Measurements from ENCODE around the gene ZNF521.

ZNF521 gene

DNA sequence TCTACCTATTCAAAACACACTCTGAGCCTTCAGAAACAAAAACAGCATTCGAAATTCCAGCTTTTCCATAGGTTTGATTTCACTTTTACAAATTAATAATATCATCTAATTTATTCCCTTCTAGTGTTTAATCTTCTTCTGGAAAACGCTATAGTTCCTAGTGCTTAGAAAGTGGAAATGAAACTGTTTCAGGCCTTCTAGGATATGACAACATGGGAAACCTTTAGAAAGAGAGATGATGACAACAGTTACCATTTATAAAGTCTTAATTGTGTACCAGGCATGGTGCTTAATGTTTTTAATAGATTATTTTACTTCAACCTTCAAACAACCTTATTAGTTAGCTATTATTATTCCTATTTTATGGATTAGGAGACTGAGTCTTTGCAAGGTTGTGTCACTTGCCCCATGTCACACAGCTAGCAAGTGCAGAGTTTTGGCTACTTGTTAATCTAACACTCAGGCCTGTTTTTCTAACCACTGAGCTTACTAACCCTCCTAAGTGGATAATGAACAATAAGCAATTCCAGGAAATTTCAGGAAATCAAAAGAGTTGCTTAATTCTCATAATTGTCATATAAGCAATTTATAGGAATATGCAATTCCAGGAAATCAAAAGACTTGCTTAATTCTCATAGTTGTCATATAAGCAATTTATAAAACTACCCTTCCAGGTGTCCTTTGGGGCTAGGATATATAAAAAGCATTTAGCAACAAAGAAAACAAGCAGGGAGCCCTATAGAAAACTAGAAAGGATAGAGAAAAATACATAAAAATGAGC is 206.0 kb downstream of the ZNF521 start:
- no peak for DNase-seq
- H3K27me3 Mint-ChIP-seq, result no peaks in the 10 kb centered on the region
- H3K27ac Mint-ChIP-seq, result no peak overlapping the region
- H3K4me1 Mint-ChIP-seq, result no peaks in the 10 kb centered on the region
- H3K4me3 Mint-ChIP-seq, result no peak overlapping the region
- CTCF ChIA-PET, result no interaction called here
- H3K36me3 Mint-ChIP-seq, result no peaks in the 10 kb centered on the region
- H3K9me3 Mint-ChIP-seq, result no peaks in the 10 kb centered on the region

DNA sequence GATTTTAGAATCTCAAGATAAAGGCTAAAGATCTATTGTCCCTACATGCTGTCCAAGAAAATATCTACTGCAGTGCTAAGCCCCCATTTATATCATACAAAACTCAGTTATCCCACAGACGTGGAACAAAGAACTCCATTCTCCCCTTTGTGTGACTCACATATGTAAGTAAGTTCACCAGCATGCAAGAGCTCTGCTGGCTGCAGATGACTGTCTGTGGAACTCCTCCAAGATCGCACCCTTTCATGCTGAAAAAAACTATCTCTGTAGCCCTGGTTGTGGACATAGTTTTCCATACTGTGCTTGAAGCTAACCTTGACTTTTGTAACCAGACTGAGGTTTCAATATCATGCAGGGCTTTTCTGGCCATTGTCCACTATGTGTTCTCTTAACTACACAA is 207.1 kb downstream of the ZNF521 start:
- CTCF ChIA-PET, result no interaction called here
- Mint-ChIP-seq H3K4me1 (no peaks in the 10 kb centered on the region), H3K4me3 (no peak overlapping the region), H3K36me3 (no peaks in the 10 kb centered on the region), H3K9me3 (no peaks in the 10 kb centered on the region), H3K27me3 (no peaks in the 10 kb centered on the region), H3K27ac (no peak overlapping the region)
- no peak for DNase-seq

DNA sequence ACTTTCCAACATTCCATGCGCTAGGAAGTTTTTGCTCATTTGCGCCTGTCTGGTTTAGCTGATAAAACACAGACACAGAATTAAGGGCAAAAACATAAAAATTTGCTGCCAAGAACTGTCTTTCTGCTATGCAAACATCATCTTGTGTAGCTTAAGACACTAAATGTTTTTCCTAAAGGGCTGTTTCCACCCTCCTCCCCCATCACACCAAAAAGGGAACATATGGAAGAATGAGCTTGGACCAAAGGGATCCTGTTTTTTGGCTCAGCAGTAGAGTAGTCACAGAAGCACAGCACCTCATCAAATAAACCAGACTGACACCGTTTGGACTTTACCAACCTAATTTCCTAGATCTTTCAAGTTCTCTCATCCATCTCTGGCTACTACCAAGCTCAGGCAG is 210.1 kb downstream of the ZNF521 start:
- CTCF ChIA-PET, result no interaction called here
- no peaks in the 10 kb centered on the region for H3K9me3 Mint-ChIP-seq
- H3K27ac Mint-ChIP-seq, result no peak overlapping the region

GRCh38 chr18:25141399-25141798 is 210.6 kb downstream of the ZNF521 start:
- CTCF ChIA-PET, result no interaction called here
- DNase-seq, result no peak
- H3K27ac Mint-ChIP-seq, result no peak overlapping the region
- no peaks in the 10 kb centered on the region for H3K36me3 Mint-ChIP-seq
- no peaks in the 10 kb centered on the region for H3K27me3 Mint-ChIP-seq
- no peaks in the 10 kb centered on the region for H3K4me1 Mint-ChIP-seq
- H3K9me3 Mint-ChIP-seq, result no peaks in the 10 kb centered on the region
- H3K4me3 Mint-ChIP-seq, result no peak overlapping the region

More for the DNA sequence above, 210.1 kb downstream of the ZNF521 start:
- DNase-seq, result no peak
- H3K36me3 Mint-ChIP-seq, result no peaks in the 10 kb centered on the region
- H3K4me3 Mint-ChIP-seq, result no peak overlapping the region
- H3K4me1 Mint-ChIP-seq, result no peaks in the 10 kb centered on the region
- no peaks in the 10 kb centered on the region for H3K27me3 Mint-ChIP-seq

GRCh38 chr18:25140962-25141308 is 211.0 kb downstream of the ZNF521 start:
- H3K4me1 Mint-ChIP-seq, result no peaks in the 10 kb centered on the region
- no peaks in the 10 kb centered on the region for H3K9me3 Mint-ChIP-seq
- H3K36me3 Mint-ChIP-seq, result no peaks in the 10 kb centered on the region
- DNase-seq, result no peak
- CTCF ChIA-PET, result no interaction called here
- H3K27ac Mint-ChIP-seq, result no peak overlapping the region
- H3K27me3 Mint-ChIP-seq, result no peaks in the 10 kb centered on the region
- no peak overlapping the region for H3K4me3 Mint-ChIP-seq

DNA sequence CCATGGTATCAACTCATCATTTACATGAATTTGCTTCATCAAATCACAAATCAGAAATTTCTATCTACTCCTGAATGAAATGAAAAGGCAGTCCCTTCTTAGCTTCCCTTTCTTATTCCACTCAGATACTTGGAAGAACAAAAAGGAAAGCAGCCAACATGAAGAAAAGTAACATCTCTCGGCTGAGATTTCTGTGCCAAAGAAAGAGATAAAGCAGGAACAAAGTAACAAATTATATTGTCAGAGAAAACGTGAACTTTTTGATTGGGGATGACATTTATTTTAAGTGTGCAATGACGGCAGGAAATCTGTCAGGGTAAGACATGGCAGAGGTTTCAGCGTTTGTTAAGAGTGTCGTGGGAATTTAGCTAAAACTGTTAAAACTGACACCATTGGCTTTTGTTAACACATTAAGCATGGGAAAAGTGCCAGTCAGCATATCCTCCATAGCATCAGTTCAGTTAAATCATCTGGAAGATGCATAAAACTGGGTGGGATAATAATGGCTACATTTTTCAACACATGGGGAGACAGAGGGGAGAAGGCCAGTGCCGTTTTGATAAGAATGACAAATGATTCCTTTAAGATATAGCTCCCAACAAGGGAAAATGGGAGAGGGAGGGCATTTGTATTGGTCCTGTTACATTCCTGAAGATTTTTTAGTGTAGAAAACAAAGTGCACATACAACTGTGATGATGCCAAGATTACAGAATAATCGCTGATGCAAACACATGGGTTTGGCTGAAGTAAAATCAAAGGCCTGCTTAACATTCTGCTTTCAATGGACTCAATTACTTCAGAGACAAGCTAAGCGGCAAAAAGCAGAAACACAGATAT is 211.6 kb downstream of the ZNF521 start:
- DNase-seq, result no peak
- no peaks in the 10 kb centered on the region for H3K4me1 Mint-ChIP-seq
- no peaks in the 10 kb centered on the region for H3K27me3 Mint-ChIP-seq
- CTCF ChIA-PET, result interaction anchor here (0.5 kb wide), 1 partner anchor 607 kb away, joined by 4 read pairs; no protein-coding TSS in a partner anchor
- H3K4me3 Mint-ChIP-seq, result no peak overlapping the region
- no peaks in the 10 kb centered on the region for H3K36me3 Mint-ChIP-seq
- H3K27ac Mint-ChIP-seq, result no peak overlapping the region
- no peaks in the 10 kb centered on the region for H3K9me3 Mint-ChIP-seq

- Mint-ChIP-seq H3K27ac (no peak overlapping the region), H3K9me3 (no peaks in the 10 kb centered on the region), H3K27me3 (no peaks in the 10 kb centered on the region), H3K4me1 (no peaks in the 10 kb centered on the region), H3K4me3 (no peak overlapping the region), H3K36me3 (no peaks in the 10 kb centered on the region)
- no peak for DNase-seq
- CTCF ChIA-PET, result no interaction called here
Observed at GRCh38 chr18:25137197-25137472, 214.8 kb downstream of the ZNF521 start.

DNA sequence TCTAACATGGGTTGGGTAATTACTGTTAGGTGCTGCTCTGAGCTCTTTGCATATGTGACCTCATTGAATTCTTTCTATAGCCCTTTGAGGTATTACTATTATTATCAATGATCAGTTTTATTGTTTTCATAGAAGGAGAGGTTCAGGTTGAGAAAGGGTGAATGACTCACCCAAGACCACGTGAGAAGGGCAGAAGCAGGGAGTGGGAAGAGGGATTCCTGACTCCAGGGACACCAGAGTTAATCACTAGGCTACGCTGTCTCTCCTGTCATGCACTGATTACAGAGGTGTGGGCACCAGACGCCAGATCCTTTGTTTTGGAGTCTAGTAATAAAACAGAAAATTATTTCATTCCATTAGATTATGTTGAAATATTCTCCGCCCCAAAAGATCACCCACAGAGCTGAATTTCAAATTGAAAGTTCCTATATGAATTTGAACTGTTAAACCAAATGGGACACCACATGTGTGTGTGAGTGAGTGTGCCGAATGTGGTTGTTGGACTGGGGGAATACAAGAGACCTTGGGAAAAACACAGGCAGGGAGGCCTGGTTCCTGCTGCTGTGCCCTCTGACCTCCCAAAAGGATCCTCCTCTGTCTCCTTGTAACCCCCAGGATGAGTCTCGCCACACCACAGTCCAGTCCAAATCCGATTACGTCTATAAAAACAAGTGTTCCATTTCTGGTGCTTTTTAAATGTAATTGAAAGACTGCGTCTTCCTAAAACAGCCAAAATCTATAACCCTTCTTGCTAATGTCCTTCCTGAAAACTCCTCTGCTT is 215.4 kb downstream of the ZNF521 start:
- H3K27ac Mint-ChIP-seq, result no peak overlapping the region
- H3K9me3 Mint-ChIP-seq, result no peaks in the 10 kb centered on the region
- no peaks in the 10 kb centered on the region for H3K36me3 Mint-ChIP-seq
- H3K4me3 Mint-ChIP-seq, result no peak overlapping the region
- CTCF ChIA-PET, result no interaction called here
- no peaks in the 10 kb centered on the region for H3K4me1 Mint-ChIP-seq
- no peak for DNase-seq
- no peaks in the 10 kb centered on the region for H3K27me3 Mint-ChIP-seq

GRCh38 chr18:25134861-25135260 is 217.1 kb downstream of the ZNF521 start:
- no peak overlapping the region for H3K4me3 Mint-ChIP-seq

GRCh38 chr18:25133879-25134278 is 218.1 kb downstream of the ZNF521 start:
- CTCF ChIA-PET, result no interaction called here
- Mint-ChIP-seq H3K27me3 (no peaks in the 10 kb centered on the region), H3K9me3 (no peaks in the 10 kb centered on the region), H3K27ac (no peak overlapping the region), H3K4me3 (no peak overlapping the region), H3K4me1 (no peaks in the 10 kb centered on the region), H3K36me3 (no peaks in the 10 kb centered on the region)
- no peak for DNase-seq

More at GRCh38 chr18:25134861-25135260, 217.1 kb downstream of the ZNF521 start:
- H3K36me3 Mint-ChIP-seq, result no peaks in the 10 kb centered on the region
- no peaks in the 10 kb centered on the region for H3K27me3 Mint-ChIP-seq
- H3K4me1 Mint-ChIP-seq, result no peaks in the 10 kb centered on the region
- CTCF ChIA-PET, result no interaction called here
- no peak overlapping the region for H3K27ac Mint-ChIP-seq
- H3K9me3 Mint-ChIP-seq, result no peaks in the 10 kb centered on the region
- DNase-seq, result no peak

DNA sequence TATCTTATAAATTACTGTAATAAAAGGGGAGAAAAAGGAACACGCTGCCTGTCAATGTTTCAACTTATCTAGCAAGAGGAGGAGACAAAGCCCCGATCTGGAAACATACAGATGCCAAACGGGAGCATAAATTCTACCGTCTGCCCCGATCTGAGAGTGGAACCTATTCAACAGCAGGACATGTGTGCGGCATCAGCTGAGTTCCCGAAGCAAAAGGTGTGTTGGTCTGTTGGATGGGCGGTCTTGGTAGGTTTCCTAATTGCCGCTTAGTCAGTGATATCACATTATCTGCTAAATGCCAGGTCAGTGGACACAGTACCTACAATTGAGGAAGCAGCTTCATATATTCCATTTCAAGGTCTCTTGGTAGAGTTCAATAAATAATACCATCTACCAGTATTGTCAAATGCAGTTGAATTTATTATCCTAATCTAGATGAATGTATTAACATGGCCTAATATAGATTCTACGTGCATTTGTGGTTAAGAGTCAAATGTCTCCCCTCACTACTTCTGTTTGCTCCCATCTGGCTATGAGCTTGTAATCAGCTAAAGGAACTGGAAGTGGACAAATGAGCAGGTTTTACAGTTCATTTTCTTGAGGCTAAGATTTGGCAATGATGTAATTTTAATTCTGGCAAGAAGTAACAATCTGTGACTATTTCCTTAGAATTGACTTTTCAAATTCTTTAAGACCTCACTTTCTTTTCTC is 219.0 kb downstream of the ZNF521 start:
- CTCF ChIA-PET, result no interaction called here
- H3K9me3 Mint-ChIP-seq, result no peaks in the 10 kb centered on the region
- H3K27ac Mint-ChIP-seq, result no peak overlapping the region
- no peaks in the 10 kb centered on the region for H3K27me3 Mint-ChIP-seq
- H3K36me3 Mint-ChIP-seq, result no peaks in the 10 kb centered on the region
- DNase-seq, result no peak
- H3K4me3 Mint-ChIP-seq, result no peak overlapping the region
- no peaks in the 10 kb centered on the region for H3K4me1 Mint-ChIP-seq

- Mint-ChIP-seq H3K4me1 (no peaks in the 10 kb centered on the region), H3K4me3 (no peak overlapping the region), H3K36me3 (no peaks in the 10 kb centered on the region), H3K27ac (no peak overlapping the region), H3K9me3 (no peaks in the 10 kb centered on the region), H3K27me3 (no peaks in the 10 kb centered on the region)
- CTCF ChIA-PET, result no interaction called here
- DNase-seq, result no peak
Observed at GRCh38 chr18:25126751-25127150, 225.2 kb downstream of the ZNF521 start.

DNA sequence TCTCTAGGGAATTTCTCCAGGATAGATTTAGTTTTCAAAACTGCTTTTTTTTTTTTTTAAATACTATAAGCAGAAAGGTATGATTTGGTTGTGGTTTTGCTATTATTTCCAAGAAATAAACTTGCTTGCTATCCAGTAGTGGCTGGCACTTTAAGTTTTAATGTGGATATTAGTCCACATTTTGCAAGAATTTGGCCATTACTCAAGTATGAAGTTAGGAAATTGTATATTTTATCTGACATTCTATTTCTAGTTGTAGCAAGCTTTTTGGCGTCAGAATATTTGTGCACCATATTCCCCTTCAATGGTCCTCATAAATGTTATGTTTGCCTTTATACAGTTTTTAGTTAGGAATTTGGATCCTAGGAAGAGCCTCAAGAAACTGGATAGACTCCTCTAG is 226.3 kb downstream of the ZNF521 start:
- CTCF ChIA-PET, result no interaction called here
- no peaks in the 10 kb centered on the region for H3K9me3 Mint-ChIP-seq
- H3K27ac Mint-ChIP-seq, result no peak overlapping the region
- DNase-seq, result no peak
- H3K4me3 Mint-ChIP-seq, result no peak overlapping the region
- H3K27me3 Mint-ChIP-seq, result no peaks in the 10 kb centered on the region
- no peaks in the 10 kb centered on the region for H3K36me3 Mint-ChIP-seq
- H3K4me1 Mint-ChIP-seq, result no peaks in the 10 kb centered on the region

- Mint-ChIP-seq H3K27me3 (no peaks in the 10 kb centered on the region), H3K27ac (no peak overlapping the region), H3K9me3 (no peaks in the 10 kb centered on the region), H3K4me1 (no peaks in the 10 kb centered on the region), H3K4me3 (no peak overlapping the region), H3K36me3 (no peaks in the 10 kb centered on the region)
- CTCF ChIA-PET, result no interaction called here
- DNase-seq, result no peak
Observed at GRCh38 chr18:25123438-25124232, 228.3 kb downstream of the ZNF521 start.

Measured in activated naive CD4-positive, alpha-beta T cell treated with anti-CD3 and anti-CD28 coated beads, Interleukin-2, amount 10 ng/mL, durations not matched to agents 7 days and 5 days (primary cell).